Stomach (tissue), 9 donors: Measurements from ENCODE around the gene SORL1. TPM values are rescaled to one million over a fixed set of nuclear protein-coding genes. Genes with fewer than 3 reads are reported as not detected.

Experiments
- DNase-seq, 2 donors: peaks; one replicate each; pipeline versions ENCODE4 v3.0.0 to v3.0.0-alpha.2; 2013 to 2019
- H3K27ac ChIP-seq, 5 donors: fragments of 200-600 bp in 4 of 5; sonication (generic) in 4 of 5; one replicate each; pipeline ENCODE4 v1.5.1; 2013 to 2019; ENCODE audit warnings: mild to moderate bottlenecking in 1 of 5, moderate library complexity in 1 of 5
- H3K27me3 ChIP-seq, 3 donors: fragments of 200-600 bp; sonication (generic); one replicate each; pipeline ENCODE4 v1.5.1; 2017 to 2019; ENCODE audit warnings: mixed run types in 1 of 3
- H3K36me3 ChIP-seq, 4 donors: fragments of 200-600 bp; sonication (generic); 1 replicate in 3 of 4; 2 replicates in 1 of 4; pipeline ENCODE4 v1.5.1; 2016 to 2019
- H3K4me1 ChIP-seq, 4 donors: fragments of 200-600 bp; sonication (generic); one replicate each; pipeline ENCODE4 v1.5.1; 2016 to 2019
- H3K4me3 ChIP-seq, 4 donors: fragments of 200-600 bp; sonication (generic) in 3 of 4; one replicate each; pipeline ENCODE4 v1.5.1; 2016 to 2019; ENCODE audit warnings: mild to moderate bottlenecking in 1 of 4
- H3K9me3 ChIP-seq, 4 donors: fragments of 200-600 bp; sonication (generic); one replicate each; pipeline ENCODE4 v1.5.1; 2016 to 2019
- EP300 ChIP-seq: sonication (generic); formaldehyde crosslinking; IDR thresholded peaks from one replicate; pipeline ENCODE4 v1.6.1; 2017; ENCODE audit warnings: antibody characterized with exemption
- POLR2A ChIP-seq, 4 donors: fragments of 450-650 bp; IDR thresholded peaks; one replicate each; pipeline ENCODE4 v1.6.1; 2016; ENCODE audit warnings: antibody characterized with exemption in 4 of 4, control low read depth in 2 of 4, mild to moderate bottlenecking in 1 of 4, moderate library complexity in 1 of 4
- POLR2AphosphoS5 ChIP-seq, 3 donors: sonication (generic); formaldehyde crosslinking; IDR thresholded peaks; one replicate each; pipeline ENCODE4 v1.6.1; 2016; ENCODE audit warnings: antibody characterized with exemption in 3 of 3
- WGBS, 5 donors: extraction: QIAGEN DNeasy Blood & Tissue Kit in 3 of 5; methylation state at CpG; one replicate each; pipeline versions ENCODE4 v1.1.5 to v1.1.7; 2013 to 2018; 5-methylcytosine and 5-hydroxymethylcytosine counted together
- intact Hi-C: fragments of 100-400 bp; cut with DNase I; formaldehyde crosslinking; loops from one replicate; pipeline ENCODE4 v1.15.1; 2023; ENCODE audit warnings: low total_unique reads
- polyA plus RNA-seq, 3 donors: library from polyadenylated mRNA; stranded (reverse); fragments of 200-250 nt; gene quantifications; one replicate each; pipeline ENCODE4 v1.2.3, GENCODE V29; 2013
- total RNA-seq, 5 donors: library from RNA; depleted of rRNA; stranded (reverse); fragments of >200 nt; gene quantifications; one replicate each; pipeline versions ENCODE4 v1.1.0 to v1.2.3, GENCODE V29; 2014 to 2016
- TF ChIP-seq, protein P1 (sequence below), 7 experiments: fragments of 450-650 bp in 4 of 7; fragments of 200-600 bp in 3 of 7; sonication (generic) in 3 of 7; IDR thresholded peaks; one replicate each; pipeline ENCODE4 v1.5.1; 2016 to 2019; ENCODE audit warnings: antibody characterized with exemption in 7 of 7, control low read depth in 2 of 7, mild to moderate bottlenecking in 1 of 7
- donor health status: healthy with polysubstance abuse.
- donor health status: Bipolar disorder and iron deficiency.
- donor health status: healthy.

Gene SORL1
- total and polyA plus RNA-seq, 8 donors: 0.76 to 161 (median 18.2) TPM

DNA sequence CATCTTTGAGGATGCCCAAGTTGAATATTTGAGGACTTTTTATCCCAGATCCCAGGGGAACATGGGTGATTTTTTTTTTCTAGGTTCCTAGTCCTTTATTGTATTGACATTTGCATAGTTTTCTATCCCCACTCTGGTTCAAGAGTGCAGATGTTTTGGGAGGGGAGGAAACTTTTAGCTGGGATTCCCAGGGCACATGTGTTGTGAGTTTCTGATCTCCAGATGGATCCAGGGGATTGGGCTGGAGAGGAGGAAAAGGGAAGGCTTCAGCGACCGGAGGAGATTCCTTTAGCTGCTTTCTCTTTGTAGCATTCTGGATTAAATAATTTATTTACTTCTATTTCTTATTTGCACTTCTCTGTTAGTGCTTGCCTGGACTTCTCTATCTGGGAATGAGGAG is 15.4 kb downstream of the SORL1 start:
- WGBS, 5 donors: 60 to 74% (median 66%) methylated on average over 2 of the region's 2 CpGs
- Histone ChIP-seq H3K4me1 (peaks cover 18 to 60% (median 43%) of the 10 kb centered on the region in 4 donors), H3K9me3 (no peaks in the 10 kb centered on the region), H3K36me3 (peaks cover 0 to 8% (median 3%) of the 10 kb centered on the region in 4 donors), H3K27ac (peak overlapping the region in 4 of 5 donors; percentile 52 to 79 (median 63)), H3K4me3 (no peak overlapping the region), H3K27me3 (no peaks in the 10 kb centered on the region)
- DNase-seq: no peak
- TF ChIP-seq POLR2AphosphoS5 (IDR thresholded peaks at IDR 0.05): no peak
- TF ChIP-seq, protein P1, sequence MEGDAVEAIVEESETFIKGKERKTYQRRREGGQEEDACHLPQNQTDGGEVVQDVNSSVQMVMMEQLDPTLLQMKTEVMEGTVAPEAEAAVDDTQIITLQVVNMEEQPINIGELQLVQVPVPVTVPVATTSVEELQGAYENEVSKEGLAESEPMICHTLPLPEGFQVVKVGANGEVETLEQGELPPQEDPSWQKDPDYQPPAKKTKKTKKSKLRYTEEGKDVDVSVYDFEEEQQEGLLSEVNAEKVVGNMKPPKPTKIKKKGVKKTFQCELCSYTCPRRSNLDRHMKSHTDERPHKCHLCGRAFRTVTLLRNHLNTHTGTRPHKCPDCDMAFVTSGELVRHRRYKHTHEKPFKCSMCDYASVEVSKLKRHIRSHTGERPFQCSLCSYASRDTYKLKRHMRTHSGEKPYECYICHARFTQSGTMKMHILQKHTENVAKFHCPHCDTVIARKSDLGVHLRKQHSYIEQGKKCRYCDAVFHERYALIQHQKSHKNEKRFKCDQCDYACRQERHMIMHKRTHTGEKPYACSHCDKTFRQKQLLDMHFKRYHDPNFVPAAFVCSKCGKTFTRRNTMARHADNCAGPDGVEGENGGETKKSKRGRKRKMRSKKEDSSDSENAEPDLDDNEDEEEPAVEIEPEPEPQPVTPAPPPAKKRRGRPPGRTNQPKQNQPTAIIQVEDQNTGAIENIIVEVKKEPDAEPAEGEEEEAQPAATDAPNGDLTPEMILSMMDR (IDR thresholded peaks at IDR 0.05): no peak
- TF ChIP-seq EP300: no peak
- no peak for TF ChIP-seq POLR2A (IDR thresholded peaks at IDR 0.05)
- intact Hi-C loops: no loop called here

DNA sequence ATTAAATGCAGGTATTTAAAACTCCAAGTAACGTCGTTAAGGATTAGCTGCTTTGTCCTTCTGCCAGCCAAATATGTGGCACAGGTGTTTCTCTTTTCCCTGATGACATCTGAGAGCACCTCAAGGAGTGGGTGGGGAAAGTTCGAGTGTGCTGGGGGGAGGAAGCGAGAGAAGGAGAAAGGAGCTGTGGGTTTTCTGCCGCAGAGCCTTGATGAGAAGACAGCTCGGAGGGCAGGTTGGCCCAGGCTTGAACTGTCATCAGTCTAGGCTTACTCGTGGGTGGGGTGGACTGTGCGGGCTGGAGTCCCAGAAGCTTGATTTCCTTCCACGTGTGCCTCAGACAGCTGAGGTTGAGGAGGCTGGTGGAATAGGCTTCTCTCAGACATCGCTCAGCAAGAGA is 15.9 kb downstream of the SORL1 start:
- peak in 1 of 2 donors; percentile 65 for DNase-seq
- H3K4me1 ChIP-seq: peaks cover 18 to 62% (median 43%) of the 10 kb centered on the region in 4 donors
- TF ChIP-seq POLR2A (IDR thresholded peaks at IDR 0.05): no peak
- TF ChIP-seq POLR2AphosphoS5 (IDR thresholded peaks at IDR 0.05): no peak
- no peak for TF ChIP-seq EP300
- TF ChIP-seq, protein P1 (IDR thresholded peaks at IDR 0.05): no peak
- WGBS, 5 donors: 40 to 64% (median 46%) methylated on average over 10 of the region's 10 CpGs
- intact Hi-C loops: no loop called here
- H3K27me3 ChIP-seq: no peaks in the 10 kb centered on the region
- peaks cover 0 to 8% (median 3%) of the 10 kb centered on the region in 4 donors for H3K36me3 ChIP-seq
- peak overlapping the region in 2 of 5 donors; percentile 68 to 79 for H3K27ac ChIP-seq
- no peaks in the 10 kb centered on the region for H3K9me3 ChIP-seq
- H3K4me3 ChIP-seq: no peak overlapping the region

DNA sequence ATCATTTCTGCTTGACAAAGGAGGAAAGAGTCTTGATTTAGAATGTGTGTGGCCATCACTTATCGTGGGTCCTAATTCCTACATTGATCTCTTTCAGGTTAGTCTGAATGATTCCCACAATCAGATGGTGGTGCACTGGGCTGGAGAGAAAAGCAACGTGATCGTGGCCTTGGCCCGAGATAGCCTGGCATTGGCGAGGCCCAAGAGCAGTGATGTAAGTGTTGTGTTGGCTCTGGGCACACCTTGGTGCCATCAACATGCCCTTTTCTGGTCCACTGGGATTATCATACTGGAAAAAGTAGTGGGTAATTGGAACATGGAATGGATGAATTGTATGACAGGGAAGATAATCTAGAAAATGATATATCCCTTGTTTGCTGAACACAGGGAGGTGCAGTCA is 17.8 kb downstream of the SORL1 start:
- H3K27ac ChIP-seq: no peak overlapping the region
- H3K4me1 ChIP-seq: peaks cover 18 to 49% (median 30%) of the 10 kb centered on the region in 4 donors
- peaks cover 0 to 8% (median 3%) of the 10 kb centered on the region in 4 donors for H3K36me3 ChIP-seq
- TF ChIP-seq POLR2A (IDR thresholded peaks at IDR 0.05) (no peak), POLR2AphosphoS5 (IDR thresholded peaks at IDR 0.05) (no peak), EP300 (no peak)
- TF ChIP-seq, protein P1 (IDR thresholded peaks at IDR 0.05): no peak
- intact Hi-C loops: no loop called here
- H3K4me3 ChIP-seq: no peak overlapping the region
- H3K27me3 ChIP-seq: no peaks in the 10 kb centered on the region
- no peak for DNase-seq
- WGBS, 5 donors: 91 to 96% (median 93%) methylated on average over 5 of the region's 5 CpGs
- H3K9me3 ChIP-seq: no peaks in the 10 kb centered on the region

DNA sequence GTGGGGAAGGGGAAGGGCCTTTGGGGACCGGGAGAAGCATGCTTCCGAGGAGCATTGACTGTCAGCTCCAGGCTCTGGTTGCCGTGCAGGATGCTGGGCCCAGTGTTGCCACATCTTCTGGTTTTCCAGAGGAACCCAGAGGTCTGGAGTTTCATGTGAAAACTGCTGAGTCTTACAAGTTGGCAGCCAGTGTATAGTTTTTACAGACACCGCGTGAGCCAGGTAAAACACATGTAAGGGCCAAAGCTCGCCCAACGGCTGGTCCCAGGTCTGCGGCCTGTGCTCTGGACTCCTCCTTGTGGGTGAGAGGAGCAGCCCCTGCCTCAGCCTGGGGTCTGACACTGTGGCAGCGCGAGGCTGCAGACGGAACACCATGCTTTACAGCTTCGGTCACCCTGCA is 19.1 kb downstream of the SORL1 start:
- no peaks in the 10 kb centered on the region for H3K27me3 ChIP-seq
- intact Hi-C loops: no loop called here
- TF ChIP-seq POLR2A (IDR thresholded peaks at IDR 0.05) (no peak), EP300 (no peak), POLR2AphosphoS5 (IDR thresholded peaks at IDR 0.05) (no peak)
- TF ChIP-seq, protein P1 (IDR thresholded peaks at IDR 0.05): no peak

More for the DNA sequence above, 19.1 kb downstream of the SORL1 start:
- H3K9me3 ChIP-seq: no peaks in the 10 kb centered on the region
- peaks cover 0 to 8% (median 3%) of the 10 kb centered on the region in 4 donors for H3K36me3 ChIP-seq
- WGBS, 5 donors: 86 to 96% (median 95%) methylated on average over 9 to 12 of the region's 12 CpGs
- no peak overlapping the region for H3K4me3 ChIP-seq
- H3K27ac ChIP-seq: no peak overlapping the region
- H3K4me1 ChIP-seq: peaks cover 14 to 40% (median 20%) of the 10 kb centered on the region in 4 donors
- no peak for DNase-seq
